ENCODE measurements around the gene MIOX. TPM values are rescaled to one million over a fixed set of nuclear protein-coding genes. Genes with fewer than 3 reads are reported as not detected.
A peak's percentile ranks its signal among the peaks of the same experiment; 100 is the strongest.

The MIOX gene
- total and polyA plus RNA-seq, 2 of the 13 experiments (the other 11 are each of a cell fraction or from before 2014, with no cell fraction given): 1.5 to 2.9 TPM

- DNase-seq (ENCODE audit: low spot score) (peak; percentile 79), FAIRE-seq (peak; percentile 47), ATAC-seq (peak; percentile 87)
- BruUV-seq (replicated peaks): TSS peak; percentile 81
- no peak within 1 kb of the TSS for H2AFZ ChIP-seq (ENCODE audit: low read length)
- H4K20me1 ChIP-seq (ENCODE audit: insufficient read depth, low read length): peaks cover 35% of the 10 kb centered on the region
- H3K4me1 ChIP-seq (ENCODE audit: insufficient read depth, low read length): peaks cover 63% of the 10 kb centered on the region
- in situ Hi-C loops (cut with HindIII; ENCODE audit: extremely low pct_ligation_motif_present, low pct_unique_long_range_greater_than_20kb) (no loop called here), intact Hi-C loops (cut with micrococcal nuclease; ENCODE audit: unreplicated experiment) (no loop called here)
- H3K79me2 ChIP-seq (ENCODE audit: insufficient read depth, low read length): peaks cover 42% of the 10 kb centered on the region
- WGBS (ENCODE audit: low lambda C conversion rate): 0% methylated on average over 3 of the region's 97 CpGs
- no peaks in the 10 kb centered on the region for H3K9me3 ChIP-seq (ENCODE audit: low read length)
- no peaks in the 10 kb centered on the region for H3K27me3 ChIP-seq (ENCODE audit: control insufficient read depth in 1 of 2, insufficient read depth in 2 of 2, low read length in 2 of 2)
- ChIA-PET CTCF (ENCODE audit: low intra/inter-chr PET ratio, low total read pairs) (no interaction called here), POLR2A (interaction anchor here (0.6 to 1.2 kb wide), 3 partner anchors 11 to 51 kb away, joined by 3 to 4 read pairs (median 3); partner anchors contain the start of genes MIOX and SCO2)
- H3K27ac ChIP-seq (ENCODE audit: extremely low read length, insufficient read depth, low read length): peak within 1 kb of the TSS; percentile 43
- H3K9ac ChIP-seq (ENCODE audit: insufficient read depth, low read depth, low read length): peak within 1 kb of the TSS; percentile 81
- peak within 1 kb of the TSS; percentile 96 for H3K4me2 ChIP-seq (ENCODE audit: low read depth, low read length)
- no peaks in the 10 kb centered on the region for H3K36me3 ChIP-seq (replicated peaks in 1 of 2; ENCODE audit: control insufficient read depth in 1 of 2, insufficient read depth in 2 of 2, low read length in 2 of 2)
- H3K4me3 ChIP-seq (replicated peaks in 1 of 3; ENCODE audit: insufficient read depth in 1 of 3, low read depth in 2 of 3, low read length in 3 of 3): peak within 1 kb of the TSS; percentile 80 to 87 (median 81)
- TF ChIP-seq SNAPC5 (CRISPR knock-in tag; IDR thresholded peaks at IDR 0.05; ENCODE audit: borderline replicate concordance) (no peak), MIER2 (CRISPR knock-in tag; IDR thresholded peaks at IDR 0.05) (no peak), SIN3A (IDR thresholded peaks at IDR 0.05; ENCODE audit: borderline replicate concordance, low read depth, low read length) (0 out of 2 replicates have a peak, but pooled peaks have one; percentile 14), BRCA1 (CRISPR knock-in tag; IDR thresholded peaks at IDR 0.05) (no peak), LBX2 (CRISPR knock-in tag; IDR thresholded peaks at IDR 0.05; ENCODE audit: borderline replicate concordance) (0 out of 2 replicates have a peak, but pooled peaks have one; percentile 56), ZBED4 (CRISPR knock-in tag; IDR thresholded peaks at IDR 0.05; ENCODE audit: borderline replicate concordance) (peak; percentile 90; the same call in 1 of the 2 replicates), ZNF775 (CRISPR knock-in tag; IDR thresholded peaks at IDR 0.05; ENCODE audit: borderline replicate concordance) (no peak), ZNF597 (CRISPR knock-in tag; IDR thresholded peaks at IDR 0.05) (no peak), TSC22D2 (CRISPR knock-in tag; IDR thresholded peaks at IDR 0.05; ENCODE audit: borderline replicate concordance) (no peak), SCMH1 (CRISPR knock-in tag; IDR thresholded peaks at IDR 0.05; ENCODE audit: borderline replicate concordance) (no peak), ZBTB26 (CRISPR knock-in tag; IDR thresholded peaks at IDR 0.05; ENCODE audit: borderline replicate concordance) (peak; percentile 20; the same call in 1 of the 2 replicates), TEAD2 (CRISPR knock-in tag; IDR thresholded peaks at IDR 0.05) (no peak), ELF4 (CRISPR knock-in tag; IDR thresholded peaks at IDR 0.05; ENCODE audit: borderline replicate concordance) (no peak), NCOA5 (CRISPR knock-in tag; IDR thresholded peaks at IDR 0.05) (no peak), YY1 (IDR thresholded peaks at IDR 0.05; ENCODE audit: insufficient read depth, insufficient replicate concordance, low read depth, low read length) (peak; percentile 91), RBAK (CRISPR knock-in tag; IDR thresholded peaks at IDR 0.05) (no peak)
Observed at GRCh38 chr22:50474710-50475651, 11.7 kb upstream of the MIOX start, which contains the start of gene SBF1. Gene SBF1 (minus strand): TSS chr22:50475035. CDS start chr22:50474840, 195 bp downstream.
